RWPE2 (cell line): ENCODE data around the gene CACFD1.

Experiments used
- ATAC-seq: fragments of 200-7000 bp; cut with Tn5 transposase; 3 replicates; pipeline ENCODE4 v1.9.1; 2021; ENCODE audit warnings: low read depth
- DNase-seq: peaks from one replicate; pipeline ENCODE4 v3.0.0-alpha.2; 2020; ENCODE audit warnings: low spot score
- H3K27ac ChIP-seq: fragments of 450-650 bp; 2 replicates; pipeline ENCODE4 v1.5.1; 2017; ENCODE audit warnings: mild to moderate bottlenecking; ENCODE audit not compliant: poor library complexity, severe bottlenecking
- H3K27me3 ChIP-seq: fragments of 250-450 bp; sonication (Bioruptor Pico); 2 replicates; pipeline ENCODE4 v1.5.1; 2021; ENCODE audit warnings: mild to moderate bottlenecking, moderate library complexity; ENCODE audit not compliant: insufficient read depth, poor library complexity, severe bottlenecking
- H3K36me3 ChIP-seq: fragments of 250-450 bp; sonication (Bioruptor Pico); 2 replicates; pipeline ENCODE4 v1.5.1; 2020; ENCODE audit warnings: low read depth, mild to moderate bottlenecking, moderate library complexity
- H3K4me1 ChIP-seq: fragments of 250-450 bp; sonication (Bioruptor Pico); 2 replicates; pipeline ENCODE4 v1.5.1; 2021; ENCODE audit warnings: mild to moderate bottlenecking, moderate library complexity; ENCODE audit not compliant: insufficient read depth, poor library complexity, severe bottlenecking
- H3K4me3 ChIP-seq: fragments of 250-450 bp; sonication (Bioruptor Pico); 2 replicates; pipeline ENCODE4 v1.5.1; 2021; ENCODE audit warnings: mild to moderate bottlenecking, moderate library complexity; ENCODE audit not compliant: severe bottlenecking
- H3K9me3 ChIP-seq: fragments of 250-450 bp; sonication (Bioruptor Pico); 2 replicates; pipeline ENCODE4 v1.5.1; 2021; ENCODE audit warnings: mild to moderate bottlenecking, moderate library complexity; ENCODE audit not compliant: severe bottlenecking
- CTCF ChIP-seq: fragments of 450-650 bp; IDR thresholded peaks from one replicate; pipeline ENCODE4 v1.5.1; 2017; ENCODE audit warnings: mild to moderate bottlenecking, moderate library complexity; ENCODE audit not compliant: poor library complexity, severe bottlenecking

CACFD1 gene

GRCh38 chr9:133507246-133507965 lies 47.6 kb downstream of the CACFD1 start:
- no peak for TF ChIP-seq CTCF
- Histone ChIP-seq H3K4me3 (no peak overlapping the region), H3K4me1 (peaks cover 4% of the 10 kb centered on the region), H3K27me3 (no peaks in the 10 kb centered on the region), H3K36me3 (no peaks in the 10 kb centered on the region), H3K9me3 (peaks cover under 1% of the 10 kb centered on the region), H3K27ac (no peak overlapping the region)
- DNase-seq (no peak), ATAC-seq (no peak)

DNA sequence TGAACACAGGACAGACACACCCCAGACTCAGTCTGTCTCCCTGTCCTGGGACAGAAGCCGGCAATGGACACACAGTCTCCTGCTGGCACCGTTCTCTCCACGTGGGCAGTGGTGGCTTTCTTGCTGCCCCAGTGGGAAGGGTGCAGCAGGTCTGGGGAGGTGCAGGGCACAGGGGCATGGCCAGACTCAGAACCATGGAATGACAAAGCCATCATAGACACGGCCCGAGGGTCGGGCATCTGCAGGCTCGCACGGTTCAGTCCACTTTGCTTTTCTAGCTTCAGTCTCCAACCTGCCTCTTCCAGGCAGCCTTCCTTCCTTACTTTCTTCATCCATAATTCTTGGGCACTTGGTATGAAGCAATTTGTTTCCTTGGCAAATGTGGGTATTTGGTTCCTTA lies 48.3 kb downstream of the CACFD1 start:
- Histone ChIP-seq H3K27ac (no peak overlapping the region), H3K4me3 (no peak overlapping the region), H3K36me3 (no peaks in the 10 kb centered on the region), H3K27me3 (no peaks in the 10 kb centered on the region), H3K9me3 (no peaks in the 10 kb centered on the region), H3K4me1 (peaks cover 4% of the 10 kb centered on the region)
- no peak for ATAC-seq
- no peak for DNase-seq
- TF ChIP-seq CTCF = no peak

GRCh38 chr9:133509179-133510083 lies 49.7 kb downstream of the CACFD1 start:
- H3K4me1 ChIP-seq = peaks cover 4% of the 10 kb centered on the region
- no peak for DNase-seq
- no peak overlapping the region for H3K4me3 ChIP-seq
- peak; percentile 69 for ATAC-seq
- no peaks in the 10 kb centered on the region for H3K36me3 ChIP-seq
- TF ChIP-seq CTCF = no peak
- no peaks in the 10 kb centered on the region for H3K9me3 ChIP-seq
- H3K27ac ChIP-seq = no peak overlapping the region
- no peaks in the 10 kb centered on the region for H3K27me3 ChIP-seq

GRCh38 chr9:133510926-133511505 lies 51.2 kb downstream of the CACFD1 start:
- peaks cover 4% of the 10 kb centered on the region for H3K4me1 ChIP-seq
- H3K27ac ChIP-seq = no peak overlapping the region
- H3K27me3 ChIP-seq = no peaks in the 10 kb centered on the region
- H3K9me3 ChIP-seq = no peaks in the 10 kb centered on the region
- ATAC-seq (no peak), DNase-seq (no peak)
- no peaks in the 10 kb centered on the region for H3K36me3 ChIP-seq
- no peak overlapping the region for H3K4me3 ChIP-seq
- TF ChIP-seq CTCF = no peak
